IgD-negative memory B cell (primary cell): ENCODE data around the gene CHAMP1. TPM values are rescaled to one million over a fixed set of nuclear protein-coding genes. Genes with fewer than 3 reads are reported as not detected.
"Not testable (repeated sequence)": the region's sequence is repeated elsewhere in the genome, so short reads cannot be mapped to it uniquely, and the experiment has no call there.

Experiments used
- H3K27ac Mint-ChIP-seq, 3 donors: one replicate each; pipeline ENCODE4 v1.8.0; 2020 to 2022; ENCODE audit warnings: mild to moderate bottlenecking in 3 of 3, mixed read lengths in 3 of 3, moderate library complexity in 1 of 3
- H3K27me3 Mint-ChIP-seq: one replicate; pipeline ENCODE4 v1.8.0; 2021; ENCODE audit warnings: mixed read lengths
- H3K36me3 Mint-ChIP-seq: one replicate; pipeline ENCODE4 v1.8.0; 2020; ENCODE audit warnings: mild to moderate bottlenecking, mixed read lengths
- H3K4me1 Mint-ChIP-seq, 3 donors: one replicate each; pipeline ENCODE4 v1.8.0; 2020 to 2022; ENCODE audit warnings: mixed read lengths in 3 of 3, mild to moderate bottlenecking in 1 of 3
- H3K4me3 Mint-ChIP-seq, 4 donors: one replicate each; pipeline ENCODE4 v1.8.0; 2020 to 2022; ENCODE audit warnings: mild to moderate bottlenecking in 4 of 4, mixed read lengths in 4 of 4, moderate library complexity in 3 of 4
- H3K9me3 Mint-ChIP-seq, 3 donors: one replicate each; pipeline ENCODE4 v1.8.0; 2020 to 2021; ENCODE audit warnings: mixed read lengths in 3 of 3, mild to moderate bottlenecking in 1 of 3
- polyA plus RNA-seq: library from polyadenylated mRNA; unstranded; fragments of 300-500 nt; fragmentation: Illumina TruSeq; gene quantifications from one replicate; pipeline ENCODE4 v1.2.3, GENCODE V29; 2021

The CHAMP1 gene
- polyA plus RNA-seq, 1 donor from 2014 or later: 14.6 TPM

DNA sequence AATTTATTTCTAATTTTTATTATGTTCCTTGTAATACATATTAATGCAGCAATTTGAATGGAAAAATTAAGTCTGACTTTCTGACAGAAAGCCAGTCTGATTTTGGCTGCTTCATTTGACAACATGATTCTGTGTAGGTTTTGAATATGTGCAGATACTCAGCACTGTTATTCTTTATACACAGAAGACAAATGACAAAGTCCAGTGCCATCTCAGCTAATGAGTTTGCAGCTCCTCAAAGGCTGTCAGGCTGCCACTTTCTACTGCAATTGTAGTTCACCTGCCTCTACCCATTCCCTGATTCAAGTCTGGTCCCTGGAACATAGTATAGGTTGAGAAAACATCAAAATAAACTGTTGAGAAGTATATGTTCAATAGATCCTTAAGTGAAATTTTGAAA is 2.9 kb upstream of the CHAMP1 start:
- Mint-ChIP-seq H3K9me3 (no peaks in the 10 kb centered on the region), H3K36me3 (peaks cover 3% of the 10 kb centered on the region), H3K4me1 (peaks cover 24 to 28% (median 26%) of the 10 kb centered on the region in 3 donors), H3K27me3 (no peaks in the 10 kb centered on the region), H3K27ac (no peak overlapping the region), H3K4me3 (peak overlapping the region in 2 of 4 donors; percentile 13 to 39)

DNA sequence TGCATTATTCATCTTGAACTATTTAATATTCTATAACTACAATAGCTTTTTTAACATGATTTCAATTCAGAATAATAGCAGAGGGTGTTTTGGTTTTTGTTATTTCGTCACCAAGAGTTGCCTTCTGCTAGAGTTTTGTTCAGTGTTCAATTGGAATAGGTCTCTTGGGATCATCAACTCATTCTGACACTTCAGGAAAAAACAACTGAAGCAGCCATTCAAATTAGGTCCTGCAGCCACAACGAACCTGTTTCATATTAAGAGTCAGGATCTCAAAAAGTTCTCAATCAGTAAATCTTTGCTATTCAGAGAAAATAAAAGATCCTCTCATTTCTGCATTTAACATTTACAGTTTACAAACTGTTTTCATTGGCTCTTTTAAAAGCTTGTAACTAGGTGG is 2.4 kb upstream of the CHAMP1 start:
- peak overlapping the region in 2 of 4 donors; percentile 39 to 55 for H3K4me3 Mint-ChIP-seq
- H3K27ac Mint-ChIP-seq: no peak overlapping the region
- no peaks in the 10 kb centered on the region for H3K9me3 Mint-ChIP-seq
- H3K36me3 Mint-ChIP-seq: peaks cover 2% of the 10 kb centered on the region
- peaks cover 24 to 29% (median 26%) of the 10 kb centered on the region in 3 donors for H3K4me1 Mint-ChIP-seq
- no peaks in the 10 kb centered on the region for H3K27me3 Mint-ChIP-seq

DNA sequence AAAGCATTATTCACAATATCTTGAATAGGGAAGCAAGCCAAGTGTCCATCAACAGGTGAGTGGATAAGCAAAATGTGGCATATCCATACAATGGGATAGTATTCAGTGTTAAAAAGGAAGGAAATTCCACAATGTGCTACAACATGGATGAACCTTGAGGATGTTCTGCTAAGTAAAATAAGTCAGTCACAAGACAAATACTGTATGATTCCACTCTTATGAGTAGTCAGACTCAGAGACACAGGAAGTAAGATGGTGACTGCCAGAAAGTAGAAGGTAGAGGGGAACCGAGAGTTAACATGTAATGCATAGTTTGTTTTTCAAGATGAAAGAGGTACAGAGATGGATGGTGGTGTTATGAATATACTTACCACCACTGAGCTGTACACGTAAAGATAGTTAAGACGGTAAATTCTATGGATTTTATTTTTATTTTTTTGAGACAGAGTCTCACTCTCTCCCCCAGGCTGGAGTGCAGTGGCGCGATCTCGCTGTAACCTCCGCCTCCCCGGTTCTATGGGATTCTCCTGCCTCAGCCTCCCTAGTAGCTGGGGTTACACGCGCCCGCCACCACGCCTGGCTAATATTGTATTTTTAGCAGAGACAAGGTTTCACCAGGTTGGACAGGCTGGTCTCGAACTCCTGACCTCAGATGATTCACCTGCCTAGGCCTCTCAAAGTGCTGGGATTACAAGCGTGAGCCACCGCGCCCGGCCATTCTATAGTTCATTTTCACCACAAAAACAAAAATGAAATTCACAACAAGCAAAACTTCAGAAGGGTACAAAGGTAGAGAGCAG is 1.0 kb upstream of the CHAMP1 start:
- H3K27ac Mint-ChIP-seq: peak overlapping the region; percentile 93 to 96 (median 95)
- peaks cover 3% of the 10 kb centered on the region for H3K36me3 Mint-ChIP-seq
- peak overlapping the region; percentile 81 to 97 (median 94) for H3K4me3 Mint-ChIP-seq
- H3K4me1 Mint-ChIP-seq: peaks cover 26 to 36% (median 32%) of the 10 kb centered on the region in 3 donors
- H3K9me3 Mint-ChIP-seq: no peaks in the 10 kb centered on the region
- H3K27me3 Mint-ChIP-seq: no peaks in the 10 kb centered on the region

DNA sequence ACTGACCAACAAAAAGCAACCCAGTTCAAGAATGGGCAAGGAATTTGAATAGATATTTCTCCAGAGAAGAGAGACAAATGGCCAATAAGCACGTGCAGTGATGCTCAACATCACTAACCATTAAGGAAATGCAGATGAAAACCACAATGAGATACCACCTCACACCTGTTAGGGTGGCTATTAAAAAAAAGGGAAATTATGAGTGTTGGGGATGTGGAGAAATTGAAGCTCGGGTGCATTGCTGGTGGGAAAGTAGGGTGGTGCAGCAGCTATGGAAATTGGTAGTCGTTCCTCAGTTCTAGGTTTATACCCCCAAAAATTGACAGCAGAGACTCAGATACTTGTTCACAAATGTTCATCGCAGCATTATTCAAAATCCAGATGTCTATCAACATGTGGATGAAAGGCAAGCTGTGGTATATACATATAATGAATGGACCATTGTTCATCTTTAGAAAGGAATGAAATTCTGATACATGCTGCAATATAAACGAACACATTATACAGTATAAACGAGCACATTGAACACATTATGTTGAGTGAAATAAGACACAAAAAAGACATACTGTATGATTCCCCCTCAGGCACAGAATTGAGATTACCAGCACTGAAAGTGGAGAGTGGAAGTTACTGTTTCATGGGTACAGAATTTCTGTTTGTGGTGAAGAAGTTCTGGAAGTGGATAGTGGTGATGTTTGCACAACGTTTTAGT is 927 bp downstream of the CHAMP1 start:
- Mint-ChIP-seq H3K27me3 (no peaks in the 10 kb centered on the region), H3K4me3 (peak overlapping the region; percentile 81 to 94 (median 84)), H3K4me1 (peaks cover 41 to 53% (median 45%) of the 10 kb centered on the region in 3 donors), H3K27ac (peak overlapping the region; percentile 51 to 93 (median 86)), H3K36me3 (peaks cover 3% of the 10 kb centered on the region), H3K9me3 (no peaks in the 10 kb centered on the region)

DNA sequence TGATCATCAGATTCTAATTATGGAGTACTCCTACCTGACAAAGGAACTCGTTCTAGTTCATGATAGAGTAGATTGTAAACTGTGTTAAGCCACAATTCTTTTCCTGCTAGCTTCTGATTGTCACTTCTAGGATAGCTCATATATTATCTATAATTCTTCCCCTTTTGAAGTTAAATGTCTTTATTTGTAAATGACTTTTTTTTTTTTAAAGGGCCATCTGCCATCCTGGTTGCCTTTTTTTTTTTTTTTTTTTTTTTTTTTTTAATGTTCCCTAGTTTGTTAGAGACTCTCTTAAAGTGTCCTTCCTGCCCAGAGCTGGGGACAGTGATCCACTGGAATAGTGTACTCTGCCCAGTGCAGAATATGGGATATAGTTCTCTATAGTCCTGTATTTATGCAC is 4.3 kb downstream of the CHAMP1 start:
- Mint-ChIP-seq H3K4me1 (peaks cover 32 to 42% (median 35%) of the 10 kb centered on the region in 3 donors), H3K27me3 (no peaks in the 10 kb centered on the region), H3K36me3 (peaks cover 4% of the 10 kb centered on the region), H3K4me3 (peak overlapping the region in 1 of 4 donors; percentile 50), H3K9me3 (no peaks in the 10 kb centered on the region), H3K27ac (peak overlapping the region in 1 of 3 donors; percentile 34)

DNA sequence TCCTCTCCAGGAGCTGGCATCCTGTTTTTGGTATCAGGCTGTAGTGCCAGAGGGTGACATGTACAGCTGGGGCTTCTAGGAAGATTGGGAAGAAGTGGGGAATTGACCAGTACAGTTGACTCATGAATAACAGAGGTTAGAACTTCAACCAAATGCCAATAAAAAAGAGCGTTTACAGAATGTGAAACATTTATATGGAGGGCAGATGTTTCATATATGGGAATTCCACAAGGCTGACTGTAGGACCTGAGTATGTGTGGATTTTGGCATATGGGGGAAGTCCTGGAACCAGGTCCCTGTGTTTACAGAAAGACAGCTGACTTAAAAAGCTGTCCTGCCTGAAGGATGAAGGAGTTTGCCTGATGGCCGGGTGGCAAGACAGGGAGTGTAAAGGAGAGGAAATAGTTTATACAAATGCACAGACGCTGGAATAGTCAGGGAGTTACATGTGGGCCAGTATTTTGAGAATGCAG is 5.2 kb downstream of the CHAMP1 start:
- Mint-ChIP-seq H3K4me3 (no peak overlapping the region), H3K27me3 (no peaks in the 10 kb centered on the region), H3K9me3 (no peaks in the 10 kb centered on the region), H3K27ac (peak overlapping the region in 2 of 3 donors; percentile 35 to 84), H3K4me1 (peaks cover 28 to 41% (median 33%) of the 10 kb centered on the region in 3 donors), H3K36me3 (peaks cover 4% of the 10 kb centered on the region)

DNA sequence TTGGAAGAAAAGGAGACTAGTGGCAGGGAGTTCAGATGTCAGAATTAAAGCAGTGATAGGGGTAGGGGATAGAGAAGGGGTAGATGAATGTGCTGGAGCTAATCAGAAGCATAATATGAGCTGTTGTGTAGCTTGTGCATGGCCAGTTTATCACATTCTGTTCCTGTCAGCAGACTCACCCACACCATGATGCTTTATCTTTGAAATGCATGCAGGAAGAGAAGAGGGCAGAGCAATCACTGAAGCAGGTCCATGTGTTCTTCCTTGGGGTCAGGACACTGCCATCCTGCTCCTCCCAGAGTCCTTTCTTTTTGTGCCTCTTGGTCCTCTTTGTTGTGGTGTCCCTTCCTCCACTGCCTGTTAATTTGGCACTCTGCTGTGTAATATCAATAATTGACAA is 5.8 kb downstream of the CHAMP1 start:
- Mint-ChIP-seq H3K4me1 (peaks cover 24 to 38% (median 30%) of the 10 kb centered on the region in 3 donors), H3K9me3 (no peaks in the 10 kb centered on the region), H3K4me3 (no peak overlapping the region), H3K36me3 (peaks cover 4% of the 10 kb centered on the region), H3K27ac (peak overlapping the region in 1 of 3 donors; percentile 34), H3K27me3 (no peaks in the 10 kb centered on the region)

DNA sequence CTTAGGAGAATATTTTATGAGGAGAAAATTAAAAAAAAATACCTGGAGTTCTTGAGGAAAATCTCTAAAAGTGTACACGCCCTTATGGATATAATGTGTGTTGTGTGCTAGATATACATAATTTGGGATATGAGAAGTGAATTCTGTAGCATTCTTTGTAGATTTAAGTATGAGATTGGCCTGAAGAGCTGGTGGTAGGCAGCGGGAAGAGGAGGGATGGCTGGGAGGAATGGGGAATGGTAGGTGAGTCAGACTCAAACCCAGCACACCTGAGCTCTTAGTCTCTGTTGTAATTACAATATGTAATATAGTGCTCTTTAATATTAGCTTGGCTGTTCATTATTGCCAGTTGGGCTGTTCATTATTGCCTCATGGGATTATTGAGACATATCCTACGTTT is 7.0 kb downstream of the CHAMP1 start:
- H3K9me3 Mint-ChIP-seq: no peaks in the 10 kb centered on the region
- no peak overlapping the region for H3K27ac Mint-ChIP-seq
- H3K4me1 Mint-ChIP-seq: peaks cover 28 to 37% (median 32%) of the 10 kb centered on the region in 3 donors
- H3K4me3 Mint-ChIP-seq: no peak overlapping the region
- H3K27me3 Mint-ChIP-seq: no peaks in the 10 kb centered on the region
- peaks cover 8% of the 10 kb centered on the region for H3K36me3 Mint-ChIP-seq

DNA sequence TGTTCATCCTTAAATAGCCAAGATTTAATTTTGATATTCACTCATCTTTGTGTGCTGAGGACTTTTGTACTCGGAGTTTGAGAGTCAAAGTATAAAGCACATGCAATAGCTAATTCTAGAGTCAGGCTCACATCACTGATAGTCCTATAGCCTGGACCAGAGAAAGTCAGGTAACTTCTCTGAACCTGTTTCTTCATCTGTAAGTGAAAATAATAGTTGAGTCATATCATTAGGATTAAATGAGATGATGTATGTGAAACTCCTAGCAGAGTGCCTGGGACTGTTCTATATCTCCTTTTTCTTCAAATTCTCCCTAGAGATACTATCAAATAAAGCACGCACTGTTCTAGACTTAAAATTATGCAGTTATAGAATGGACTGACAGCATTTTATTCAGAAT is 9.0 kb downstream of the CHAMP1 start:
- peaks cover 23 to 30% (median 28%) of the 10 kb centered on the region in 3 donors for H3K4me1 Mint-ChIP-seq
- no peaks in the 10 kb centered on the region for H3K27me3 Mint-ChIP-seq
- no peak overlapping the region for H3K4me3 Mint-ChIP-seq
- no peak overlapping the region for H3K27ac Mint-ChIP-seq
- H3K36me3 Mint-ChIP-seq: peaks cover 7% of the 10 kb centered on the region
- no peaks in the 10 kb centered on the region for H3K9me3 Mint-ChIP-seq

DNA sequence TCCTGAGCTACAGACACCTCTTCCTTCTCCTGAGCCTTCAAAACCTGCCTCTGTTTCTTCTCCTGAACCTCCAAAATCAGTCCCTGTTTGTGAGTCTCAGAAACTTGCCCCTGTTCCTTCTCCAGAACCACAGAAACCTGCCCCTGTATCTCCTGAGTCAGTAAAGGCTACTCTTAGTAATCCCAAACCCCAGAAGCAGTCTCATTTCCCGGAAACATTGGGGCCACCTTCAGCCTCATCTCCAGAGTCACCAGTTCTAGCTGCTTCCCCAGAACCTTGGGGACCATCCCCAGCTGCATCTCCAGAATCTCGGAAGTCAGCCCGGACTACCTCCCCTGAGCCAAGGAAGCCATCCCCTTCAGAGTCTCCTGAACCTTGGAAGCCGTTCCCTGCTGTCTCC is 10.0 kb downstream of the CHAMP1 start:
- Mint-ChIP-seq H3K4me3 (no peak overlapping the region), H3K36me3 (peaks cover 7% of the 10 kb centered on the region), H3K4me1 (peaks cover 20 to 23% (median 23%) of the 10 kb centered on the region in 3 donors), H3K27ac (no peak overlapping the region), H3K9me3 (no peaks in the 10 kb centered on the region), H3K27me3 (no peaks in the 10 kb centered on the region)

DNA sequence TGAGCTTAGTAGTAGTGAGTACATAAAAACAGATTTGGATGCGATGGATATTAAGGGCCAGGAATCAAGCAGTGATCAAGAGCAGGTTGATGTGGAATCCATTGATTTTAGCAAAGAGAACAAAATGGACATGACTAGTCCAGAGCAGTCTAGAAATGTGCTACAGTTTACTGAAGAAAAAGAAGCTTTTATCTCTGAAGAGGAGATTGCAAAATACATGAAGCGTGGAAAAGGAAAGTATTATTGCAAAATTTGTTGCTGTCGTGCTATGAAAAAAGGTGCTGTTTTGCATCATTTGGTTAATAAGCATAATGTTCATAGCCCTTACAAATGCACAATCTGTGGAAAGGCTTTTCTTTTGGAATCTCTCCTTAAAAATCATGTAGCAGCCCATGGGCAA is 11.4 kb downstream of the CHAMP1 start:
- no peaks in the 10 kb centered on the region for H3K27me3 Mint-ChIP-seq
- H3K27ac Mint-ChIP-seq: peak overlapping the region in 1 of 3 donors; percentile 86
- no peak overlapping the region for H3K4me3 Mint-ChIP-seq
- peaks cover 8 to 18% (median 12%) of the 10 kb centered on the region in 3 donors for H3K4me1 Mint-ChIP-seq
- H3K36me3 Mint-ChIP-seq: peaks cover 7% of the 10 kb centered on the region
- no peaks in the 10 kb centered on the region for H3K9me3 Mint-ChIP-seq

DNA sequence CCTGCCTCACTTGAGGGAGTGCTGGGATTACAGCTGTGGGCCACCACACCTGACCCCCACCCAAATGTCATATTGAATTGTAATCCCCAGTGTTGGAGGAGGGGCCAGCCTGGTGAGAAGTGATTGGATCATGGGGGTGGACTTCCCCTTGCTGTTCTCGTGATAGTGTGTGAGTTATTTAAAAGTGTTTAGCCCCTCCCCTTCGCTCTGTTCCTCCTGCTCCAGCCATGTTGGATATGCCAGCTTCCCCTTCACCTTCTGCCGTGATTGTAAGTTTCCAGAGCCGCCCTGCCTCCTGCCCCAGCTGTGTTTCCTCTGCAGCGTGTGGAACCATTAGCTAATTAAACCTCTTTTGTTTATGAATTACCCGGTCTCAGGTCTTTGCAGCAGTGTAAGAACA is 13.7 kb downstream of the CHAMP1 start:
- Mint-ChIP-seq H3K36me3 (peaks cover 6% of the 10 kb centered on the region), H3K27ac (no peak overlapping the region), H3K4me1 (peaks cover 9 to 18% (median 10%) of the 10 kb centered on the region in 3 donors), H3K27me3 (no peaks in the 10 kb centered on the region), H3K4me3 (no peak overlapping the region), H3K9me3 (no peaks in the 10 kb centered on the region)

DNA sequence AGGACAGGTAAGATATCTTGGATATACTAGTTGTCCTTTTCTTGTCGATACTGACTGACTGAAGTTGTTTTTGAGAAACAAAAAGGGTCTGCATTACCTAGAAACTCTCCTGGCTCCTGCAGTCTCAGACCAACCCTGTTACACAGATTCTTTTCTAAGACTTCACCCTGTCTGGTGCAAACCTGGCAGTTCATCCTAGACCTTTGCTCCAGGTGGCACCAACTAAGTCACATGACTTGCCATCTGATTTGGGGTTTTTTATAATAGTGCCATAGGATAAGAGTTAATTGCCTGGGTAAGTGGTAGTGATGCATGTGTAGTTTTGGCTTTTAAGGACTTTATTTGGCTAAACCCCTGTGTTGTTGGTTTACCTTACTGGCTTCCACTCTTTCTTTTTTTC is 14.3 kb downstream of the CHAMP1 start:
- peaks cover 6% of the 10 kb centered on the region for H3K36me3 Mint-ChIP-seq
- no peaks in the 10 kb centered on the region for H3K9me3 Mint-ChIP-seq
- no peak overlapping the region for H3K27ac Mint-ChIP-seq
- H3K4me1 Mint-ChIP-seq: peaks cover 10 to 20% (median 11%) of the 10 kb centered on the region in 3 donors
- peak overlapping the region in 1 of 4 donors; percentile 5 for H3K4me3 Mint-ChIP-seq
- no peaks in the 10 kb centered on the region for H3K27me3 Mint-ChIP-seq

DNA sequence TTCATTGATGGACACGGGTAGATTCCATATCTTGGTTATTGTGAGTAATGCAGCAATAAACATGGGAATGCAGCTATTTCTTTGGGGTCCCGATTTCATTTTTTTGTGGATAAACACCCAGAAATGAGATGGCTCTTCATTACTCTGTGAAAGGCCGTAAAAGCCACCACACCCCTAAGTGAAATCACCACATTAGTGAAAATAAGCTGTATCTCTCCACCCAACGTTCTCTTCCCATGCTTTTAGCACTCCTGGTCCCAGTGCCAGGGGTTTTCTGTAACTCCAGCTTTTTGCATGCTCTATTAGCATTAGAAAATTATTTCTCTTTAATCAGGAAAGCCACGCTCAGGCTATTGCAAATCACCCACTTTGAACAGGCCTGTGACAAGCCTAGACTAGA is 15.8 kb downstream of the CHAMP1 start:
- Mint-ChIP-seq H3K27ac (no peak overlapping the region), H3K27me3 (no peaks in the 10 kb centered on the region), H3K4me3 (no peak overlapping the region), H3K9me3 (no peaks in the 10 kb centered on the region), H3K4me1 (peaks cover 19 to 32% (median 22%) of the 10 kb centered on the region in 3 donors), H3K36me3 (peaks cover 6% of the 10 kb centered on the region)

DNA sequence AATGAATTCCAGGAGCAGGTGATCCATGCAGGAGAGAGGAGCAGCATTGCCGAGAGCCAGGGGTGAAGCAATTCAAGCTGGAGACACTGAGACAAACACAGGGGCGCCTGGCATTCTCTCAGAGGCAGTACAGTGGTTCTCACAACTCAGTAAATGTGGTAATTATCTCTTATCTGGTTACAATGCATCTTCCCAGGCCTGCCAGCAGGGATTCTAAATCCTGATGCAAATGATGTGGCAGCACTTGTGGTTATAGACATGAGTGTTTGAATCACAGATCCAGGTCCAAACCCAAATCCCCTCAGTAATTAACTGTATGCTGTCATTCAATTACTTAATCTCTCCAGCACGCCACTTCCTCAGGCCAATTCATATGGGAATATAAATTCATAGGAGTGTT is 19.6 kb downstream of the CHAMP1 start:
- Mint-ChIP-seq H3K4me1 (peaks cover 11 to 22% (median 15%) of the 10 kb centered on the region in 3 donors), H3K4me3 (peak overlapping the region in 3 of 4 donors; percentile 11 to 91 (median 56)), H3K27ac (peak overlapping the region; percentile 33 to 69 (median 64))
- H3K36me3 Mint-ChIP-seq, H3K9me3 Mint-ChIP-seq, H3K27me3 Mint-ChIP-seq: not testable (repeated sequence)
